Parietal lobe (tissue), 2 donors: ENCODE results near the gene DNAJC12. TPM values are rescaled to one million over a fixed set of nuclear protein-coding genes. Genes with fewer than 3 reads are reported as not detected.

Experiments
- small RNA-seq: library from RNA; depleted of rRNA; stranded (forward); fragments of <200 nt; gene quantifications from one replicate; pipeline ENCODE3, GENCODE V24; 2014; ENCODE audit warnings: low replicate concordance
- total RNA-seq: library from RNA; depleted of rRNA; stranded (reverse); fragments of >200 nt; gene quantifications from one replicate; pipeline ENCODE4 v1.2.3, GENCODE V29; 2014

Gene DNAJC12
- total RNA-seq = 1.9 TPM

DNA sequence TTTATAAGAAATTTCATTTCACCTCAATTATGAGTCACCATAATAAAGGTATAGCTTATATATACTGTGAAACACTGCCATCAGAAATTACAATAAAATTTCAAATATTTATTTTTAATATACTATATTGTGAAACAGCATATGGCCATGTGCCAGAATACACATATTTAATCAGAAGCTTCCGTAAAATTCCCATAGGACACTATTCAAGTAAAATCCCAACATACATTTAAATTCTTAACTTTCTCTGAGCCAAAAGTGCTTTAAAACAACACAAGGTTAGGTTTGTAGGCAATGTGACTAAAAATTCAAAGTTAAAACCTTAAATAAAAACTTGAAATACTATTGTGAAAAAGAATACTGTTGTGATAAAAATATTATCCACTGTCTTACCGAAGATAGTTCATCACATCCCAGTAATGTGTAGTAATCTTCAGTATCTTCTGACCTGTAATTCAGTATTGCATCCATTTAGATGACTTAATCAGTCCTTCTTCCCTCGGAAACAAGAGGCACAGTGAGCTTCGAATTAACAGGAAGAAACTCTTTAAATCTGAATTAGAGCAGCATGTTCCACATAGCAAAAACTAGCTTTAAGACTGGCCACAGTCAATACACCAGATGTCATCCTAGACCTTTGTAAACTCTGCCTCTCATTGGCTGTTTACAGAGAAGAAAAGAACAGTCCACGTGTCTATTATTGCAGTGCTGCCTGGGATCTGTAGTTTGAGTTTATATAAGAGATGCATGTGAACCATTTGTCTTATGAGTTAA is at the start of gene DNAJC12:
DNAJC12 (minus strand) TSS at position 648 of the 774 bp plus-strand sequence; CDS start at position 471, 177 bp downstream.

DNA sequence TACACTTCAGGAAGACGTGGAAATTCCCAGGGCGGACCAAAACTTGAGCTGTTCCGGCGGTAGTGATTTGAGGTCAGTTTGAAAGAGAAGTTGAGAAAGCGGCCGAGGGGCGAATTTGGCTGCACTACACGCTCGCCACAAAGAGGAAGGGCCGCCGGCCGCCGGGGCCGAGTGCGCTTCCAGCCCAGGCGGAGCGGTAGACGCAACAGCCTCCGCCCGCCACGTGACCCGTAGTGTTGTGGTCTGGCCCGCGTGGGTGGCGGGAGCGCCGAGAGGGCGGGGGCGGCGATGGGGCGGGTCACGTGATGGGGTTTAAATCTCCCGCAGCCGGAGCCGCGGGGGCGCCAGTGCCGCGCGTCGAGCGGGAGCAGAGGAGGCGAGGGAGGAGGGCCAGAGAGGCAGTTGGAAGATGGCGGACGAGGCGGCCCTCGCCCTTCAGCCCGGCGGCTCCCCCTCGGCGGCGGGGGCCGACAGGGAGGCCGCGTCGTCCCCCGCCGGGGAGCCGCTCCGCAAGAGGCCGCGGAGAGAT is 46.4 kb upstream of the DNAJC12 start, which contains the start of gene SIRT1:
SIRT1 (plus strand) TSS at position 344 of the 529 bp plus-strand sequence; CDS start at position 410, 66 bp downstream.

Small RNA genes within 50 kb of the gene (small RNA-seq; reads per million reads assigned to genes)
- not detected for gene RN7SL394P
- gene RNU6-1250P = not detected
- gene RNU6-523P = not detected

Other genes with a start within 250 kb of the DNAJC12 start
- gene CTNNA3, start 142.0 kb downstream of the DNAJC12 start, total RNA-seq = 6.9 TPM
- gene SIRT1, start 46.5 kb upstream of the DNAJC12 start, total RNA-seq = 37.2 TPM
- gene HERC4, start 237.1 kb upstream of the DNAJC12 start, total RNA-seq = 140 TPM